H9 (cell line): ENCODE measurements around the gene MRI1. TPM values are rescaled to one million over a fixed set of nuclear protein-coding genes. Genes with fewer than 3 reads are reported as not detected.

ENCODE experiments used
- DNase-seq: peaks from one replicate; pipeline ENCODE4 v3.0.0-alpha.2; 2017
- H2AFZ ChIP-seq: one replicate; pipeline ENCODE4 v1.6.1; 2013; ENCODE audit warnings: mild to moderate bottlenecking, low read length, control low read depth, moderate library complexity
- H2AK5ac ChIP-seq: 2 replicates; pipeline ENCODE4 v1.6.1; 2013; ENCODE audit warnings: low read length, control low read depth, mixed read lengths; ENCODE audit not compliant: insufficient read length
- H2BK120ac ChIP-seq: one replicate; pipeline ENCODE4 v1.6.1; 2013; ENCODE audit warnings: low read depth, mild to moderate bottlenecking, low read length, control low read depth, inconsistent platforms; ENCODE audit not compliant: poor library complexity, severe bottlenecking
- H2BK12ac ChIP-seq: 2 replicates; pipeline ENCODE4 v1.6.1; 2013; ENCODE audit warnings: low read length, control low read depth, mixed read lengths, low read depth; ENCODE audit not compliant: insufficient read length
- H2BK15ac ChIP-seq: 2 replicates; pipeline ENCODE4 v1.6.1; 2013; ENCODE audit warnings: low read depth, low read length, control low read depth
- H2BK20ac ChIP-seq: one replicate; pipeline ENCODE4 v1.6.1; 2013; ENCODE audit warnings: low read depth, mild to moderate bottlenecking, low read length, control low read depth, inconsistent platforms; ENCODE audit not compliant: poor library complexity, severe bottlenecking
- H2BK5ac ChIP-seq: 2 replicates; pipeline ENCODE4 v1.6.1; 2013; ENCODE audit warnings: low read length, control low read depth, mixed read lengths; ENCODE audit not compliant: insufficient read length
- H3K14ac ChIP-seq: 2 replicates; pipeline ENCODE4 v1.6.1; 2013; ENCODE audit warnings: low read length, control low read depth; ENCODE audit not compliant: insufficient read depth
- H3K18ac ChIP-seq: 2 replicates; pipeline ENCODE4 v1.6.1; 2013; ENCODE audit warnings: low read depth, mild to moderate bottlenecking, mixed read lengths, low read length, control low read depth; ENCODE audit not compliant: insufficient read length
- H3K23ac ChIP-seq: 2 replicates; pipeline ENCODE4 v1.6.1; 2013; ENCODE audit warnings: low read length, control low read depth, mixed read lengths, low read depth; ENCODE audit not compliant: insufficient read length
- H3K23me2 ChIP-seq: 2 replicates; pipeline ENCODE4 v1.6.1; 2013; ENCODE audit warnings: low read depth, mild to moderate bottlenecking, mixed read lengths, low read length, control low read depth; ENCODE audit not compliant: insufficient read length, poor library complexity, severe bottlenecking
- H3K27ac ChIP-seq: 2 replicates; pipeline ENCODE4 v1.5.1; 2013; ENCODE audit warnings: low read length, control low read depth, mixed read lengths, low read depth; ENCODE audit not compliant: insufficient read length
- H3K27me3 ChIP-seq: 2 replicates; pipeline ENCODE4 v1.6.1; 2013; ENCODE audit warnings: low read length, control low read depth, inconsistent platforms; ENCODE audit not compliant: insufficient read depth
- H3K4ac ChIP-seq: 2 replicates; pipeline ENCODE4 v1.6.1; 2013; ENCODE audit warnings: low read depth, mild to moderate bottlenecking, control low read depth, inconsistent platforms, low read length, moderate library complexity
- H3K4me1 ChIP-seq: 2 replicates; pipeline ENCODE4 v1.6.1; 2013; ENCODE audit warnings: low read length, control low read depth, inconsistent platforms; ENCODE audit not compliant: insufficient read depth
- H3K4me2 ChIP-seq: 2 replicates; pipeline ENCODE4 v1.6.1; 2013; ENCODE audit warnings: low read length, control low read depth, mixed read lengths; ENCODE audit not compliant: insufficient read length, insufficient read depth
- H3K56ac ChIP-seq: 2 replicates; pipeline ENCODE4 v1.6.1; 2013; ENCODE audit warnings: low read depth, mild to moderate bottlenecking, mixed read lengths, low read length, control low read depth; ENCODE audit not compliant: insufficient read length
- H3K79me1 ChIP-seq: 2 replicates; pipeline ENCODE4 v1.6.1; 2013; ENCODE audit warnings: low read depth, mild to moderate bottlenecking, moderate library complexity, low read length, control low read depth, inconsistent platforms; ENCODE audit not compliant: insufficient read depth, poor library complexity, severe bottlenecking
- H3K79me2 ChIP-seq: 2 replicates; pipeline ENCODE4 v1.6.1; 2013; ENCODE audit warnings: low read length, control low read depth, inconsistent platforms; ENCODE audit not compliant: insufficient read depth
- H3K9ac ChIP-seq: 2 replicates; pipeline ENCODE4 v1.6.1; 2013; ENCODE audit warnings: low read length, control low read depth, mixed read lengths; ENCODE audit not compliant: insufficient read length; ENCODE audit errors: extremely low read depth
- H3K9me3 ChIP-seq: one replicate; pipeline ENCODE4 v1.6.1; 2013; ENCODE audit warnings: low read depth, low read length, inconsistent platforms; ENCODE audit not compliant: control insufficient read depth
- H3T11ph ChIP-seq: one replicate; pipeline ENCODE4 v1.6.1; 2013; ENCODE audit warnings: mild to moderate bottlenecking, low read length, control low read depth, inconsistent platforms
- H4K20me1 ChIP-seq: one replicate; pipeline ENCODE4 v1.6.1; 2013; ENCODE audit not compliant: control insufficient read depth, insufficient read length, insufficient read depth
- H4K5ac ChIP-seq: 2 replicates; pipeline ENCODE4 v1.6.1; 2013; ENCODE audit warnings: low read depth, mild to moderate bottlenecking, mixed read lengths, low read length, control low read depth; ENCODE audit not compliant: insufficient read length
- H4K8ac ChIP-seq: replicated peaks from 2 replicates; pipeline ENCODE4 v1.6.1; 2013; ENCODE audit warnings: low read length, control low read depth, mixed read lengths, low read depth; ENCODE audit not compliant: insufficient read length
- H4K91ac ChIP-seq: 2 replicates; pipeline ENCODE4 v1.6.1; 2013; ENCODE audit warnings: low read depth, mild to moderate bottlenecking, moderate library complexity, mixed read lengths, low read length, control low read depth; ENCODE audit not compliant: insufficient read length
- H3K27ac Mint-ChIP-seq, 3 experiments: 2 replicates in 2 of 3; 3 replicates in 1 of 3; pipeline ENCODE4 v1.8.0; 2020 to 2021; ENCODE audit warnings: mixed read lengths in 3 of 3, mild to moderate bottlenecking in 1 of 3, moderate library complexity in 1 of 3
- H3K27me3 Mint-ChIP-seq: 2 replicates; pipeline ENCODE4 v1.8.0; 2021; ENCODE audit warnings: low read depth, mild to moderate bottlenecking, moderate library complexity, mixed read lengths
- H3K36me3 Mint-ChIP-seq, 3 experiments: 2 replicates in 2 of 3; 3 replicates in 1 of 3; pipeline ENCODE4 v1.8.0; 2020 to 2021; ENCODE audit warnings: low read depth in 3 of 3, mixed read lengths in 3 of 3; ENCODE audit not compliant: insufficient read depth in 1 of 3
- H3K4me1 Mint-ChIP-seq, 2 experiments: 2 replicates each; pipeline ENCODE4 v1.8.0; 2020; ENCODE audit warnings: mixed read lengths in 2 of 2
- H3K4me3 Mint-ChIP-seq, 2 experiments: 2 replicates in 1 of 2; 3 replicates in 1 of 2; pipeline ENCODE4 v1.8.0; 2020 to 2021; ENCODE audit warnings: mild to moderate bottlenecking in 2 of 2, mixed read lengths in 2 of 2, moderate library complexity in 1 of 2
- H3K9me3 Mint-ChIP-seq, 2 experiments: 2 replicates in 1 of 2; 3 replicates in 1 of 2; pipeline ENCODE4 v1.8.0; 2020; ENCODE audit warnings: mild to moderate bottlenecking in 2 of 2, mixed read lengths in 2 of 2, moderate library complexity in 1 of 2
- CTCF ChIP-seq: fragments of 200-600 bp; sonication (generic); conservative IDR thresholded peaks from 3 replicates; pipeline ENCODE4 v1.8.0; 2021; ENCODE audit warnings: antibody characterized with exemption, mild to moderate bottlenecking
- WGBS: extraction: QIAGEN DNeasy Blood & Tissue Kit; methylation state at CpG from one replicate; pipeline ENCODE4 v1.1.7; 2013; ENCODE audit warnings: missing lambda C conversion rate, low lambda C conversion rate, mixed read lengths; ENCODE audit not compliant: insufficient read length; ENCODE audit errors: extremely low coverage; 5-methylcytosine and 5-hydroxymethylcytosine counted together
- total RNA-seq: library from RNA; stranded (reverse); gene quantifications from 2 replicates; pipeline ENCODE4 v1.2.1, GENCODE V29; 2021

The MRI1 gene
- total RNA-seq, 1 experiment from 2014 or later, result 19.5 TPM

DNA sequence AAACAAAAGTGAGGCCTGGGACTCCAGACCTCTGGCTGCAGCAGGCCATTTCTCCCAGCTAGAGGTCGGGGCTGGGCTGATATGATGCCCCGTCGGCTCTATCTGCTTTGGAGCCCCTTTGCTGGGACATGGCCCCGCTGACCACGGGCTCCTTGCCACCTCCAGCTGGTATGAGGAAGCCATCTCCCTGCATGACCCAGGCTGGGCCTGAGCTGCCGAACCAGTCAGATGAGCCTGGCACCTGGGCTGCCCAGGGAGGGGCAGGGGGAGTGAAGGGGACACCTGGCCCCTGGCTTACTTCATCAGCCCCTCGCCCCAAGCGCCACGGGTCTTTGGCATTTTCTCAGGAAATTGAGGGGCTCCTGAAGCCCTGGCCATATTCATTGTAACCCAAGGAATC lies 38.7 kb downstream of the MRI1 start:
- no peaks in the 10 kb centered on the region; the same call in 1 of the 2 replicates for H3K27me3 Mint-ChIP-seq
- H3K27ac ChIP-seq, result no peak overlapping the region
- H2BK5ac ChIP-seq, result no peak overlapping the region
- no peak overlapping the region for H4K91ac ChIP-seq
- WGBS, result no CpG with 5 or more reads among the region's 9 CpGs
- H3K27me3 ChIP-seq, result no peaks in the 10 kb centered on the region
- no peak for TF ChIP-seq CTCF
- DNase-seq, result no peak
- no peaks in the 10 kb centered on the region for H3K23me2 ChIP-seq
- peaks cover 15 to 44% (median 31%) of the 10 kb centered on the region in 3 experiments; a peak in 6 of 7 replicates for H3K36me3 Mint-ChIP-seq
- no peak overlapping the region for H3K18ac ChIP-seq
- H4K8ac ChIP-seq, result no peak overlapping the region
- H2BK20ac ChIP-seq, result no peak overlapping the region
- H3K4ac ChIP-seq, result no peak overlapping the region
- H2BK12ac ChIP-seq, result no peak overlapping the region
- no peak overlapping the region for H3T11ph ChIP-seq
- H3K79me1 ChIP-seq, result no peaks in the 10 kb centered on the region
- no peaks in the 10 kb centered on the region for H3K9me3 ChIP-seq
- H3K23ac ChIP-seq, result no peak overlapping the region
- no peak overlapping the region for H4K5ac ChIP-seq
- no peak overlapping the region for H3K27ac Mint-ChIP-seq
- H2AFZ ChIP-seq, result no peak overlapping the region
- H2AK5ac ChIP-seq, result no peak overlapping the region
- H3K56ac ChIP-seq, result no peak overlapping the region
- peaks cover 2 to 5% of the 10 kb centered on the region in 2 experiments; a peak in 1 of 4 replicates for H3K4me1 Mint-ChIP-seq
- H3K4me1 ChIP-seq, result no peaks in the 10 kb centered on the region
- H3K9ac ChIP-seq, result no peak overlapping the region
- no peak overlapping the region for H2BK120ac ChIP-seq
- no peaks in the 10 kb centered on the region for H4K20me1 ChIP-seq
- no peaks in the 10 kb centered on the region for H3K79me2 ChIP-seq
- H3K14ac ChIP-seq, result no peak overlapping the region
- H3K4me3 Mint-ChIP-seq, result no peak overlapping the region
- H3K9me3 Mint-ChIP-seq, result no peaks in the 10 kb centered on the region
- no peak overlapping the region for H3K4me2 ChIP-seq
- H2BK15ac ChIP-seq, result no peak overlapping the region
